H9 (cell line): Measurements from ENCODE around the gene GNAS. TPM values are rescaled to one million over a fixed set of nuclear protein-coding genes. Genes with fewer than 3 reads are reported as not detected.

Experiments used
- DNase-seq: peaks from one replicate; pipeline ENCODE4 v3.0.0-alpha.2; 2017
- H2AFZ ChIP-seq: one replicate; pipeline ENCODE4 v1.6.1; 2013; ENCODE audit warnings: mild to moderate bottlenecking, low read length, control low read depth, moderate library complexity
- H2AK5ac ChIP-seq: 2 replicates; pipeline ENCODE4 v1.6.1; 2013; ENCODE audit warnings: low read length, control low read depth, mixed read lengths; ENCODE audit not compliant: insufficient read length
- H2BK120ac ChIP-seq: one replicate; pipeline ENCODE4 v1.6.1; 2013; ENCODE audit warnings: low read depth, mild to moderate bottlenecking, low read length, control low read depth, inconsistent platforms; ENCODE audit not compliant: poor library complexity, severe bottlenecking
- H2BK12ac ChIP-seq: 2 replicates; pipeline ENCODE4 v1.6.1; 2013; ENCODE audit warnings: low read length, control low read depth, mixed read lengths, low read depth; ENCODE audit not compliant: insufficient read length
- H2BK15ac ChIP-seq: 2 replicates; pipeline ENCODE4 v1.6.1; 2013; ENCODE audit warnings: low read depth, low read length, control low read depth
- H2BK20ac ChIP-seq: one replicate; pipeline ENCODE4 v1.6.1; 2013; ENCODE audit warnings: low read depth, mild to moderate bottlenecking, low read length, control low read depth, inconsistent platforms; ENCODE audit not compliant: poor library complexity, severe bottlenecking
- H2BK5ac ChIP-seq: 2 replicates; pipeline ENCODE4 v1.6.1; 2013; ENCODE audit warnings: low read length, control low read depth, mixed read lengths; ENCODE audit not compliant: insufficient read length
- H3K14ac ChIP-seq: 2 replicates; pipeline ENCODE4 v1.6.1; 2013; ENCODE audit warnings: low read length, control low read depth; ENCODE audit not compliant: insufficient read depth
- H3K18ac ChIP-seq: 2 replicates; pipeline ENCODE4 v1.6.1; 2013; ENCODE audit warnings: low read depth, mild to moderate bottlenecking, mixed read lengths, low read length, control low read depth; ENCODE audit not compliant: insufficient read length
- H3K23ac ChIP-seq: 2 replicates; pipeline ENCODE4 v1.6.1; 2013; ENCODE audit warnings: low read length, control low read depth, mixed read lengths, low read depth; ENCODE audit not compliant: insufficient read length
- H3K23me2 ChIP-seq: 2 replicates; pipeline ENCODE4 v1.6.1; 2013; ENCODE audit warnings: low read depth, mild to moderate bottlenecking, mixed read lengths, low read length, control low read depth; ENCODE audit not compliant: insufficient read length, poor library complexity, severe bottlenecking
- H3K27ac ChIP-seq: 2 replicates; pipeline ENCODE4 v1.5.1; 2013; ENCODE audit warnings: low read length, control low read depth, mixed read lengths, low read depth; ENCODE audit not compliant: insufficient read length
- H3K27me3 ChIP-seq: 2 replicates; pipeline ENCODE4 v1.6.1; 2013; ENCODE audit warnings: low read length, control low read depth, inconsistent platforms; ENCODE audit not compliant: insufficient read depth
- H3K4ac ChIP-seq: 2 replicates; pipeline ENCODE4 v1.6.1; 2013; ENCODE audit warnings: low read depth, mild to moderate bottlenecking, control low read depth, inconsistent platforms, low read length, moderate library complexity
- H3K4me1 ChIP-seq: 2 replicates; pipeline ENCODE4 v1.6.1; 2013; ENCODE audit warnings: low read length, control low read depth, inconsistent platforms; ENCODE audit not compliant: insufficient read depth
- H3K4me2 ChIP-seq: 2 replicates; pipeline ENCODE4 v1.6.1; 2013; ENCODE audit warnings: low read length, control low read depth, mixed read lengths; ENCODE audit not compliant: insufficient read length, insufficient read depth
- H3K56ac ChIP-seq: 2 replicates; pipeline ENCODE4 v1.6.1; 2013; ENCODE audit warnings: low read depth, mild to moderate bottlenecking, mixed read lengths, low read length, control low read depth; ENCODE audit not compliant: insufficient read length
- H3K79me1 ChIP-seq: 2 replicates; pipeline ENCODE4 v1.6.1; 2013; ENCODE audit warnings: low read depth, mild to moderate bottlenecking, moderate library complexity, low read length, control low read depth, inconsistent platforms; ENCODE audit not compliant: insufficient read depth, poor library complexity, severe bottlenecking
- H3K79me2 ChIP-seq: 2 replicates; pipeline ENCODE4 v1.6.1; 2013; ENCODE audit warnings: low read length, control low read depth, inconsistent platforms; ENCODE audit not compliant: insufficient read depth
- H3K9ac ChIP-seq: 2 replicates; pipeline ENCODE4 v1.6.1; 2013; ENCODE audit warnings: low read length, control low read depth, mixed read lengths; ENCODE audit not compliant: insufficient read length; ENCODE audit errors: extremely low read depth
- H3K9me3 ChIP-seq: one replicate; pipeline ENCODE4 v1.6.1; 2013; ENCODE audit warnings: low read depth, low read length, inconsistent platforms; ENCODE audit not compliant: control insufficient read depth
- H3T11ph ChIP-seq: one replicate; pipeline ENCODE4 v1.6.1; 2013; ENCODE audit warnings: mild to moderate bottlenecking, low read length, control low read depth, inconsistent platforms
- H4K20me1 ChIP-seq: one replicate; pipeline ENCODE4 v1.6.1; 2013; ENCODE audit not compliant: control insufficient read depth, insufficient read length, insufficient read depth
- H4K5ac ChIP-seq: 2 replicates; pipeline ENCODE4 v1.6.1; 2013; ENCODE audit warnings: low read depth, mild to moderate bottlenecking, mixed read lengths, low read length, control low read depth; ENCODE audit not compliant: insufficient read length
- H4K8ac ChIP-seq: replicated peaks from 2 replicates; pipeline ENCODE4 v1.6.1; 2013; ENCODE audit warnings: low read length, control low read depth, mixed read lengths, low read depth; ENCODE audit not compliant: insufficient read length
- H4K91ac ChIP-seq: 2 replicates; pipeline ENCODE4 v1.6.1; 2013; ENCODE audit warnings: low read depth, mild to moderate bottlenecking, moderate library complexity, mixed read lengths, low read length, control low read depth; ENCODE audit not compliant: insufficient read length
- H3K27ac Mint-ChIP-seq, 3 experiments: 2 replicates in 2 of 3; 3 replicates in 1 of 3; pipeline ENCODE4 v1.8.0; 2020 to 2021; ENCODE audit warnings: mixed read lengths in 3 of 3, mild to moderate bottlenecking in 1 of 3, moderate library complexity in 1 of 3
- H3K27me3 Mint-ChIP-seq: 2 replicates; pipeline ENCODE4 v1.8.0; 2021; ENCODE audit warnings: low read depth, mild to moderate bottlenecking, moderate library complexity, mixed read lengths
- H3K36me3 Mint-ChIP-seq, 3 experiments: 2 replicates in 2 of 3; 3 replicates in 1 of 3; pipeline ENCODE4 v1.8.0; 2020 to 2021; ENCODE audit warnings: low read depth in 3 of 3, mixed read lengths in 3 of 3; ENCODE audit not compliant: insufficient read depth in 1 of 3
- H3K4me1 Mint-ChIP-seq, 2 experiments: 2 replicates each; pipeline ENCODE4 v1.8.0; 2020; ENCODE audit warnings: mixed read lengths in 2 of 2
- H3K4me3 Mint-ChIP-seq, 2 experiments: 2 replicates in 1 of 2; 3 replicates in 1 of 2; pipeline ENCODE4 v1.8.0; 2020 to 2021; ENCODE audit warnings: mild to moderate bottlenecking in 2 of 2, mixed read lengths in 2 of 2, moderate library complexity in 1 of 2
- H3K9me3 Mint-ChIP-seq, 2 experiments: 2 replicates in 1 of 2; 3 replicates in 1 of 2; pipeline ENCODE4 v1.8.0; 2020; ENCODE audit warnings: mild to moderate bottlenecking in 2 of 2, mixed read lengths in 2 of 2, moderate library complexity in 1 of 2
- CTCF ChIP-seq: fragments of 200-600 bp; sonication (generic); conservative IDR thresholded peaks from 3 replicates; pipeline ENCODE4 v1.8.0; 2021; ENCODE audit warnings: antibody characterized with exemption, mild to moderate bottlenecking
- WGBS: extraction: QIAGEN DNeasy Blood & Tissue Kit; methylation state at CpG from one replicate; pipeline ENCODE4 v1.1.7; 2013; ENCODE audit warnings: missing lambda C conversion rate, low lambda C conversion rate, mixed read lengths; ENCODE audit not compliant: insufficient read length; ENCODE audit errors: extremely low coverage; 5-methylcytosine and 5-hydroxymethylcytosine counted together
- total RNA-seq: library from RNA; stranded (reverse); gene quantifications from 2 replicates; pipeline ENCODE4 v1.2.1, GENCODE V29; 2021

Gene GNAS
- total RNA-seq, 1 experiment from 2014 or later: 920 TPM

GRCh38 chr20:58884966-58885365 lies 32.5 kb downstream of the GNAS start:
- Histone ChIP-seq H2BK12ac (no peak overlapping the region), H3K18ac (no peak overlapping the region), H3K9ac (no peak overlapping the region), H2BK5ac (no peak overlapping the region), H3K79me1 (no peaks in the 10 kb centered on the region), H3K79me2 (no peaks in the 10 kb centered on the region), H3K4me1 (peaks cover 5% of the 10 kb centered on the region; the same call in 1 of the 2 replicates), H4K20me1 (no peaks in the 10 kb centered on the region), H3K23ac (no peak overlapping the region), H3K56ac (no peak overlapping the region), H3K4me2 (no peak overlapping the region), H4K5ac (no peak overlapping the region), H4K8ac (no peak overlapping the region), H2BK15ac (no peak overlapping the region), H2AK5ac (no peak overlapping the region), H3K27ac (no peak overlapping the region), H3K14ac (no peak overlapping the region), H3K9me3 (no peaks in the 10 kb centered on the region), H2AFZ (no peak overlapping the region), H3K23me2 (peaks cover 6% of the 10 kb centered on the region), H3K27me3 (no peaks in the 10 kb centered on the region; the same call in 1 of the 2 replicates), H3T11ph (no peak overlapping the region), H3K4ac (no peak overlapping the region), H2BK120ac (no peak overlapping the region), H2BK20ac (no peak overlapping the region), H4K91ac (no peak overlapping the region)
- Mint-ChIP-seq H3K27me3 (no peaks in the 10 kb centered on the region; the same call in none of the 2 replicates), H3K9me3 (peaks cover 2 to 7% of the 10 kb centered on the region in 2 experiments; a peak in 4 of 5 replicates), H3K36me3 (peaks cover 4 to 33% (median 16%) of the 10 kb centered on the region in 3 experiments; a peak in 6 of 7 replicates), H3K4me1 (peaks cover 37 to 38% of the 10 kb centered on the region in 2 experiments), H3K4me3 (no peak overlapping the region), H3K27ac (no peak overlapping the region)
- TF ChIP-seq CTCF: no peak
- no CpG with 5 or more reads among the region's 3 CpGs for WGBS
- DNase-seq: no peak
